SKM-1 (cell line): ENCODE measurements around the gene ATF6B.
A peak's percentile ranks its signal among the peaks of the same experiment; 100 is the strongest.
"Not testable (repeated sequence)": the region's sequence is repeated elsewhere in the genome, so short reads cannot be mapped to it uniquely, and the experiment has no call there.

Experiments
- DNase-seq: peaks from one replicate; lab custom pipeline; 2025; ENCODE audit not compliant: unreplicated experiment; lab: John Stamatoyannopoulos, UW

ATF6B gene

DNA sequence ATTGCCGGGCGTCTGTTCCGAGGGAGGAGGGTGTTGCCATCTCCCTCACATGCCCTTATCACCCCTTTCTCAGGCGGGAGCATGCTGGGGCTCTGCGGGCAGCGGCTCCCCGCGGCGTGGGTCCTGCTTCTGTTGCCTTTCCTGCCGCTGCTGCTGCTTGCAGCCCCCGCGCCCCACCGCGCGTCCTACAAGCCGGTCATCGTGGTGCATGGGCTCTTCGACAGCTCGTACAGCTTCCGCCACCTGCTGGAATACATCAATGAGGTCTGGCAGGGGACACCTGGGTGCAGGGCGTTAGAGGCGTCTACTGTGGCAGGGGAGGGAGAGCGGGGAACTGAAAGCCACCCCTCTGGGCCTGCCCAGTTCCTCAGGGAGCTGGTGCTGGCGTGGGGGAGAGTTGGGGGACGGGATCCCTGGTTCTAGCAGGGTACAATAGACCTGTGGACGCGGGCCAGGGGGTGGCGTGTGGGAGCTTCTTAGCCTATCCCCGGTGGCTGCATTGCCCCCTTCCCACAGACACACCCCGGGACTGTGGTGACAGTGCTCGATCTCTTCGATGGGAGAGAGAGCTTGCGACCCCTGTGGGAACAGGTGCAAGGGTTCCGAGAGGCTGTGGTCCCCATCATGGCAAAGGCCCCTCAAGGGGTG, 26.6 kb upstream of the ATF6B start:
- peak; percentile 20 for DNase-seq

DNA sequence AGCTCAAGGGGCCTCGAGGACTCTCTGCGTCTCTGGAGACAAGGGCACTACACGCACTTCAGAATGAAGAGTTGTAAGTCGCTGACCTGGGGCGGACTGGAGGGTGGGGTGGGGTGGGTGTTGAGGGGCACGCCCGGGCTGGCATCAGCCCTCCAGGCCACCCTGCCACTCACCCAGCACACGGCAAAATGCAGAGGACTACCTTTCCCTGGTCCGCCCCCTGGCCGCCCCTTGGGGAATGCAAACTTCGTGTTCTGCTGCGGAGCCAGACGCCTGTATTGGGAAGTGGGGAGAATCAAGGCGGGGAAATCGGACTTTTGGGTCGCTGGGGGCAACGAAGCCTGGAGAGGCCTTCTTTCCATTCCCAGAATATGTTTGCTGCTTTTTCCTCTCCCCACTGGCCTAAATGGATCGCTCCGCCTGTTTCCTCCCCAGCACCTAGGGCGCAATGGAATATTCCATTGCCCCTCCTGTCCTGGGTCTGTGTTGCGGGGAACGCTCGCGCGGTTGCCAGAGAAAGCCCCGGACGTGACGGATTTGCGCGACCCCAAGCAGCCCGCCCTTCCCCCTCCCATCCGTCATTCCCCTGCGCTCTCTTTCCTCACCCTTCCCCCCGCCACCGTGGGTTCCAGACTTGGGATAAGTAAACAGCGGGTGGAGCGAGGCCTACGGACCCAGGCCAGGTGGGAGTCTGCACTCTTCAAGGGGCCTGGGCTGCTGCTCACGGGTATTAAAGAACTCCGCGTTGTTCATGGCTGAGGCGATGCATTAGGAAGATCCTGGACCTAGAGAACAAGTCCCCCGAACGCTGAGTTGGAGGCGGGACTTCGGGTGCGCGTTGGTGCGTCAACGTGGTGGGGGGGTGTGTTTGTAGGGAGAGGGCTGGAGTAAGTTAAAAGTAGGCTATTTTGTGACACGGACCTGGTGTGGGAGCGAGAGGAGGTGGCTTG, 25.8 kb upstream of the ATF6B start, which contains the start of gene PPT2:
Gene PPT2 (plus strand): TSS at position 578 of the 950 bp plus-strand sequence. CDS start 454 bp downstream, outside the sequence.
- DNase-seq, result peak; percentile 59

DNA sequence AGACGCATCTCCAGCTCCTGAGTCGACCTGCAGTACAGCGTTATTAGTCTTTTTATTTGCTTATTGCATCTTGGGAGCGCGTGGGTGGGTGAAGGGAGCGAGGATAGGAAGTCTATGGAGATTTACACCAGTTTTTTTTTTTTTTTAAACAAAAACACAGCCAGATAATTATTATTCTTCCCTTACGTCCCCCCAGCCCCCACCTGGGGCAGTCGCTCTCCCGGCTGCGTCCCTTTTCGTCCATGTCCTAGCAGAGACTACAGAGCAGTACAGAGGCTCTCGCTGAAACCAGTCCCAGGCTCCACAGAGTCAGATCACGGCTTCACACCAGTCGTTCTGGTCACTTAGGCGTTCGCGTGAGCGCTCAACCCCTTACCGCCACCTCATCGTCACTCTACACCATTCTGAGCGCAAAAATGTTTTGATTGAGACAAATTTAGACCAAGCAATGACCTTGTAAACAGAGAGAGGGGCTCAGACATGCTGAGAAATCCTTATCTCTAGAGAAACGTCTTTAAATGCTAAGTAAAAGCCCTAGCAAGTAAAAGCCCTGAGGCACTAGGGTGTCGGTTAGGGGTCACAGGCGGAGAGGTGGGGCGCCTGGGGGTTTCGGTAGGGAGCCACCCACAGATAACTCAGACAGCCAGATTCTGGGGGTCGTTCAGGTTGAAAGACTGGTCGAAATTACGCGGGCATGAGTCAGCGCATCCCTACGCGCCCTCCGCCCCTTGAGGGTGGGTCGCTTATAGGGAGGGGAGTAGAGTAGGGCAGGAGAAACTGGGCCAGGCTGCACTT, 24.9 kb upstream of the ATF6B start:
- no peak for DNase-seq

DNA sequence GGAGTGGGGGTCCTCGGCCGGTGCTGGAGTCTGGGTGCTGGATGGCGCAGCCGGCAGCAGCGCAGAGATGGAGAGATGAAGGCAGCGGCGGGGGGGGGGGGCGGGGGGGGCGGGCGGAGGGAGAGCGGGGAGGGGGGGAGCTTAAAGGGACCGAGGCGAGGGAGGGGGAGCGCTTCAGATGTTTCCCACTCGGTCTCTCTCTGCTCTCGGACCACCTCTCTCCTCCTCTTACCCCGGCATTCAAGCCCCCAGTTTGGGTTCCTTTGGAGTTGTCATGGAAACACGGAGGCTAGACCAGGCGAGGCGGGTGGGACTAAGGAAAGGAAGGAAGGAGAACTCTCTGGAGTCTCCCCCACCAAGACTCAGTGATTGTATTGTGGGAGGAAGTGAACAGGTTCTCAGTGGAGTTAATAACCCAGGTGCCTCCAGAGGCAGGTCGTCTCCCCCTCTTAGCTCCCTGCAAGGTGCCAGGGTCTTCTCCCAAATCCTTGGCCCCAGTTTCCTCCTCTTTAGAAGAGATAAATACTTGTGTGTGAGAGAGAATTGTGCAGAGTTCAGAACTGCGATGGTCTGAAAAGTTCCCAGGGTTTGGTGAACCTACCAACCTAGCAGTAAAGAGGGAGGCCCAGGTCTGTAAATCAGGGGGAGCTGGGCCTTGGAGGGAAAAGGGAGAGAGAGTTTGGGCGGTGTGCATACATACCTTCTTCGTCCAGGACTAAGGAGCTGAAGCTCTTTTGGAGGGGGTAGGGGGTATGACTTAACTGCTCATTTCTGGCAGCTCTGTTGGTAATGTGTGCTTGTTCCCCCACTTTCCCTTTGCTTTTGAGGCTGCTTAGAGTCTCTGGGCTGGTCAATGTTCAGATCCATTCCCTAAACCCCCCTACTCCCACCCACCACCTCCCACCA, 24.1 kb upstream of the ATF6B start, which contains the start of gene PRRT1:
Gene PRRT1 (minus strand): TSS at position 77 of the 906 bp plus-strand sequence. CDS start 112 bp downstream, outside the sequence.
- no peak for DNase-seq

DNA sequence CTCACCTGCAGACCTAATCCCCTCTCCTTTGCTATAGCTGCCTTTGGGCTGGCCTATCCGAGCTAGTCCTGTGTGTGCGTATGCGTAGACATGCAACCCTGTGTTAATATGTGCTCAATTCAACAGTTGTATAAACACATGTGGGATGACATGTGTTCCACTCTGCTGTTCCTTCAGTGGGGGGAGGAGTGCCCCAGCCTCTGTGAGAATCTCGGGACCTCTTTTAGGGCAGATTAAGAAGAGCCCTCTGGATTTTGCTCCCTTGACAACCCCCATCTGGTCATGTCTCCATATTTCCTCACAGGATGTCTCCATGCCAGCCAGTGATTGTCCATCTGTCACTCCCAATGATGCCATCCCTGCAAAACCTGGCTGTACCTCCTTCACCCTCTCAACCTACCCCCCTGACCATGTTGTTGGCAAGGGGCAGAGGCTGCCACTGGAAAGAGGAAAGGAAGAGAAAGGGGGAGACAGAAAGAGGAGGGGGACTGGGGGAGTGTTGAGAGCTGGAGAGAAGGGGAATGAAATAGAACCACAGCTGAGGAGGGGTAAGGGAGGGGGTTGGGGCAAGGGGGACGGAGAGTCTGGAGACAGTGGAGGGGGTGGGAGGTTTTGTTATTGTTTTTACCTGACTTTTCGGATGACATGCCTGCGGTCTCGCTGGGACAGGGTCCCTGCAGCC, 23.3 kb upstream of the ATF6B start:
- DNase-seq, result no peak

DNA sequence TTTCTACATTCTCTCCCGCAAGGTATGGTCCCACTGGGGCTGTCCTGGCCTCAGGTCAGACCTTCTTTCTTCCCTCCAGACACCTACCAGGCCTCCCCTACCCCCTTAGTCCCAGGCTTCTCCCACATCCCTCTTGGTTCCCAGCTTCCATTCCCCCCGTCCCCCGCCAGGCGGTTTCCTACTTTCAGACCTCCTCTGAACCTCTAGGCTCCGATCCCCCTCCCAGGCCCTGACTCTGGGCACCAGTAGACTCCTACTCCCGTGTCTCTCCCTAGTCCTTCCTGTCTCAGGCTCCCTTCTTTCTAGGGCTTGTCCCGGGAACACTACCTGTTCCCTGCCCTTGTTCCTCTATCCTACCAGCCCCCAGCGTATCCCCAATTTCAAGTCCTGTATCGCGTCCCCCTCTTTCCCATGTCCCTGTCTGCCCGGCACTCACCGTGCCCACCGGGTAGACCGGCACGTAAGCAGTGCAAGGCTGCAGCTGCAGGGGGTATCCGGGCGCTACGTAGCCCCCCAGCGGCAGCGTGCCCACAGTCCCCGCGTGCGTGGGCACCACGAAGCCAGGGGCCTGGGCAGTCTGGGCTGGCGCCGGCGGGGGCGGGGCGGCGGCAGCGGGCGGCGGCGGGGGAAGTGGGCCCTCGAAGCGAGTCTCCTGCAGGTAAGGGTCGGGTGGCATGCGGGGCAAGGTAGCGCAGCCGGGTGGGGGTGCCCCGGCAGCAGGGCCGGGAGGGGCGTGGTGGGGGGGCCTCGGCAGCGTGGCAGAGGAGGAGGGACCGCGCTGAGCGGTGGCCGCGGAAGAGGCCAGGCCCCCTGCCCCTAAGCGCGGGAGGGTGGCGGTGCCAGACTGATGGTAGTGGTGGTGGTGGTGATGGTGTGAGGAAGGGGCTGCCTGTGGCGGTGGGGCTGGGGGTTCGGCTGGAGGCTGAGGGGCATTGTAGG, 22.2 kb upstream of the ATF6B start:
- no peak for DNase-seq

DNA sequence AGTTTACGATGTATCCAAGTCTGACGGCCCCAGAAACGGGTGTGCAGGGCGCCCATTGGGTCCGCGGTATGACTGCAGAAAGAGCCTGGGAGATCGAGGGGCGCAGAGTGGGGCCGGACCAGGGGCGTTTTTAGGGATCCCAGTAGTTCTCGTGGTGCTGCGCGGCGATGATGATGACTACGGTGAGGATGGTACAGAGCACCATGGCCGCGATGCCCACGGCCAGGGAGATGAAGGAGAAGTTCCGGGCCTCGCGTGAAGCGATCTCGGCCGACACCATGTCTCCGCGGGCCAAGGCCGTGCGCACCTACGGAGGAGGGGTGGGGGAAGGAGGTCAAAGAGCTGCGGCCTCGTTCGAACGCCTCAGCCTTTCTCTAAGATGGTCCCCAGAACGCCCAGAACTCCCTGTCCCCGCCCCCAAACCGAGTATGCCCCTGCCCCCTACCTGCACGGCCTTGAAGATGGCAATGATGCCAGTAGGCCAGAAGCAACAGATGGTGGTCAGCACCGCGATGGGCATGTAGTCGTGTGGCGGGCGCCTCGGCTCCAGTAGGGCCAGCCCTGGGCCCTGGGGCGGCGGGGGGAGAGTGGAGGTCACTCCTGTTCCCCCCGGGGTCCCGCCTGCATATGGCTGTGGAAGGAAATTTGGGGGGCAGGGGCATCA, 21.2 kb upstream of the ATF6B start:
- DNase-seq, result no peak

DNA sequence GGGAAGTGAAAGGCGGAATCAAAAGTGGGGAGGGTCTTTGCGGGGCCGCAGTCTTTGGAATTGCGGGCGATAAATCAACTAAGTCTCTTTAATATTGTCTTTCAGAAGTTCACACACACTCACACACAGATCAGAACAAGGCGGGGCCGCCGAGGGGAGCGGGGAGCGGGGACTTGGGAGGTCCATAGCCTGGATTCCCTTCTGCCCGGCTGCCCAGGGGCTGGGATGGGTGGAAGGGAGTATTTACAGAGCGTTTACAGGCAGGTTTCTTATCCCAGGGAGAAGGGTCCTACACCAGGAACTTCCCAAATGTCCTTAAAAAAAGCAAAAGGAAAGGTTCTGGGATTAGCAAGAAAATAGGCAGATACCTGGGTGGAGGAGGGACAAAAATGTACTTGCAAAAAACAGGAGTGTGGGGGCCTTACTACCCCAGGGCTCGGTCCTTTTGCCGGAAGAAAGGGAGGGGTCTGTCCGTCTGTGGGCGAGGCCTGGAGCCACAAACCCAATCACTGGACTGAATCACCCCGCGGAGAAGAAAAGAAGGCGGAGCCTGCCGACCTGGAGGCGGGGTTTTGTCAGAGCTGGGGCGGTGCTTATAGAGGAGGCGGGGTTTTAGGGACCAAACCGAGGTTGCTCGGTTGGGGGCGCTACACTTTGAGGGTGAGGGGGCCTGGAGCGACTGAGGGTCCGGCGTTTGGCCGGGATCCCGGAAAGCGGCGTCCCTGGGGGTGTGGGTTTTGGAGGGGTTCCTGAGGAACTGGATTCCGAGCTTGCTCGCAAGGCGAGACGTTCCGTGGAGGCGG, 20.4 kb upstream of the ATF6B start:
- peak; percentile 21 for DNase-seq

DNA sequence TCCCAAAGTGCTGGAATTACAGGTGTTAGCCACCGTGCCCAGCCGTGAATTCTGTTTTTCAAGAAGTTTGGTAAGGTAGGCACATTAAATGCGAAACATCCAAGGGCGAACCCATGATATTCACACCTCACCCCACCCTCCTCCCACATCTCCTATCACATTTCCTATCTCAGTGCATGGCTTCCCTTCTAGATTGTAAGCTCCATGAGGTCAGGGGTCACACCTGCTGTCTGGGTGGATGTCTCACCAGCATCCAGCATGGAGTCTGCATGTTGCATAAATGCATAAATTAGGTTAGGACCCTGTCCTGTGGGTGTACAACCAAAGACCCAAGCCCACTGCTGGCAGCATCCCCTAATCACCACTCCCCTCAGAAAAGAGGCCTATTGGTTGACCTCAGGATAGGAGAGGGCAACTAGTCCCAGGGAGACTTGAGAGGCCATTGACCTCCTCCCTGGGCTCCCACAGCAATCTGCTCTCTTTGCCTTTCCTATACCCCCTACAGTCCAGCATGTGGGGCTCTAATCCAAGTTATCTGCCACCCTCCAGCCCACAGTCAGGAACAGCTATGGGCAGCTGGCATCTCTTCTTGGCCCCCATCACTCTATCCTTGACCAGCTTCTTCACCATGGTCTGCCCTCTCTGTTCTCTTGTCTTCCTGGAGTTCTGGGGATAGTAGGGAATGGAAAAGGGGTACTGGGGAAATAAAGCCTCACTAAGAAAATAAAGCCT, 19.5 kb upstream of the ATF6B start:
- DNase-seq, result no peak

DNA sequence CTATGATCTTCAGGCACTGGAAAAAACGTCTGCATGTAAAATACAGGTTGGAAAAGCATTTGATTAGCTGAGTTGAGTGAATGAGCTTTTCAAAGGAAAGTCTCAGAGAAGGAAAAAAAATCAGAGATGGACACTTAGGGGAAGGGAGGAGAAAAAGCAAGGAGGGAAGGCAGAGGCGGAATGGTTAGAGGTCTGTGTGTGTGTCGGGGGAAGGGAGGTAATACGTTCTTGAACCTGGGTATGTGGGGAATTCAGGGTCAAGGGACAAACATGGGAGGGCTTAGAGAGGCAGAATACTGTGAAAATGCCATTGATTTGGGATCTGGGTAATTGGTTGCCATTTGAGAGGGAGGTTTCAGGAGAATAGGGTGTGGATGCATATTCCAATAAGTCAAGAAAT, 18.6 kb upstream of the ATF6B start:
- DNase-seq, result no peak

DNA sequence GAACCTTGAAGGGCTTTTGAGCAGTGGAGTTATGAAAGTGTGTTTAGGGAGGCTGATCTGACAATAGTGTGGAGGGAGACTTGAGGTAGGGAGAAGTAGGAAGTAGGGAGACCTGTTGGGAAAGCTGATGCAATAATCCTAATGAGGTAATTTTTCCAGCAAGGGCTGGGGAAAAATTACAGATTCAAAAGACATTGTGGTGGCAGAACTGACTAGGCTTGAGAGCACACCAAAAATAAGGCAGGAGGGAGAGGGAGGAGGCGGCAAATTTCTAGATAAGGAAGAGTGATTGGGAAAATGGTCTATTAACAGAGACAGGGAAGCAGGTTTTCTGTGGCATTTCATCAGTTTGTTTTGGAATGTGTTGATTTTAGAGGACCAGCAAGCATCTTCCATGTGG, 18.2 kb upstream of the ATF6B start:
- no peak for DNase-seq

DNA sequence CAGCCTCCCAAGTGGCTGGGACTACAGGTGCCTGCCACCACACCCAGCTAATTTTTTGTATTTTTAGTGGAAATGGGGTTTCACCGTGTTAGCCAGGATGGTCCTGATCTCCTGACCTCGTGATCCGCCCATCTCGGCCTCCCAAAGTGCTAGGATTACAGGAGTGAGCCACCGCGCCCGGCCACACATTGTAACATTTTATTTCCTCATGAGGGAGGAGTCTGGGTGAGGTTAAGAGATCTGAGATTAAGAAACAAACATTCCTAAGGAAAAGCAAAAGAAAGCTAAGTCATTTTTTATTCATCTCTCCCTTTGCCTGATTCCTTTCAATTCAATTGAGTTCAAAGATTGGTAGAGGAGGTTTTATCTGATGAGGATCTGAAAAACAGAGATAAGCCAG, 16.2 kb upstream of the ATF6B start:
- DNase-seq, result not testable (repeated sequence)

DNA sequence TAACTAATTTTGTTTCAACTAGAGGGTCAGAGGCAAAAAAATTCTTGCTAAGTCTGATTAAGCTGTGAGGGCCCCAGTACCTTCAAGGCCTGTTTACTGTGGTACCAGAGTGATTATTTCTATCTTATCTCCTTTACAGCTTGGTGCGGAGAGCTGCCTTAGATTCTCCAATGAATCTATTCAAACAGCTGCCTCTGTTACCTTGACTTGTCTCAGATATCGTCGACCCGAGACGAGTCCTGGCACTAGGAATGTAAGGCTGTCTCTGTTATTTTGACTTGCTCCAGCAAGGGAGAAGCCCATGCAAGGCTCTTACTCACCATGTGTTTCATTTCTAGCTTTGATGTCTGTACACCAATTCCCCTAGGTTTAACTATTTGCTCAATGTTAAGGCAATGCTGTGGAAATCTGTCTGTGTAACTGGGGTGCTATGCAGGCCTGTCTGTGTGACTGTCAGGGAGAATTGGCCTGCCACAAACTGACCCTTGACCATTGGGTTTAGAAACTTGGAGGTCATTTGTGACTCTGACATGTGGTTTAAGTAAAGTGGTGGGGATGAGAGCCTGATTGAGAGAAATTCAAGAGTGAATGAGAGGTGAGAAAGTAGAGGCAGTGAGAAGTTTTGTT, 12.5 kb upstream of the ATF6B start:
- no peak for DNase-seq

DNA sequence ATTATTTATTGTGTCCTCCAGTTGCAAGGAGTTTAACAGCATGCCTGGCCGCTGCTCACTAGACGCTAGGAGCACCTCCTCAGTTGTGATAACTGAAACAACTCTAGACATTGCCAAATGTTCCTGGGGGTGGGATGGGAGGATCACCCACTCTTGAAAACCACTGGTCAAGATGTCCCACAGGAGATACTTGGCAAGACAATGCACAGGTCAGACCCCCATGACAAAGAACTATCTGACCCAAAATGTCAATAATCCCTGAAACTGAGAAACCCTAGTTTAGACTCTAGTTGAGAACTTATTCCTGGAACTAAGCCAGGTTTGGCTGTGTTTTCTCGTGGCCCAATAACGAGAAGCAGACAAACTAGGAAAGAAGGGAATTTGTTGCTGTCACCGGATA, 11.5 kb upstream of the ATF6B start:
- DNase-seq, result no peak

DNA sequence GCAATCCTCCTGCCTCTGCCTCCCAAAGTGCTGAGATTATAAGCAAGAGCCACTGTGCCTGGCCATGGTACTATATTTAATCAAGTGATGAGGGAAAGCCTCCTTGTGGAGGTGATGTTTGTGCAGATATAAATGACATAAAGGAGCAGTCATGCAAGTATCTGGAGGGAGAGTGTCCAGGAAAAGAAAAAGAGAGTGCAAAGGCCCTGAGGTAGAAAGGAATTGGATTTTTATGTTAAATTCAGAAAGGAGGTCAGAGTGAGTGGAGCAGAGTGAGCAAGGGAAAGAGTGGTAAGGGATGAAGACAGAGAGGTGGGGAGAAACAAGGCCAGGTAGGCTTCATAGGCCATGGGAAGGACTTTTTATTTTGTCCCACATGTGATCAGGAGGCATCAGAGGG, 9.4 kb upstream of the ATF6B start:
- no peak for DNase-seq

DNA sequence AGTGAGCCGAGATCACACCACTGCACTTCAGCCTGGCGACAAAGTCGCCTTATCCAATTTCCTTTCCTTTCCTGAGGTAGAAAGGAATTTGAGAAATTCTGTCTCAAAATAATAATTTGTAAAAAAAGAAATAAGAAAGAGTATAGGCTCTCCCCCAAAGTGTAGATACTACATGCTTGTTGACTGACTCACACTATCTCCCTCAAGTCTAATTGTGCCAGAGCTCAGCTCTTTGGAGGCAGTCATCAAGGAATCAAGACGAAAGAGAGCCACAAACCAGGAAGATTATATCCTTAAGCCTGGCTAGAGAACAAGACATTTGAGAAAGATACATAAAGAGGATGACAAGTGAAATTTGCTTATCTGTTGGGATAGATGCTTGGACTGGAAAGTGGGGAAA, 5.7 kb upstream of the ATF6B start:
- DNase-seq, result no peak
